DOHH2 (cell line): ENCODE measurements around the gene SLC39A11.

Experiments used
- CTCF ChIP-seq: fragments of 200-600 bp; sonication (generic); IDR thresholded peaks from one replicate; pipeline ENCODE4 v1.5.1; 2014; ENCODE audit warnings: antibody characterized with exemption, mild to moderate bottlenecking, low read depth, low read length; ENCODE audit not compliant: poor library complexity, severe bottlenecking
- EZH2phosphoT487 ChIP-seq: fragments of 200-600 bp; sonication (generic); IDR thresholded peaks from 2 replicates; pipeline ENCODE4 v1.6.1; 2017; ENCODE audit warnings: borderline replicate concordance, mild to moderate bottlenecking, antibody characterized with exemption, low read length, moderate library complexity, mixed read lengths

- TF ChIP-seq CTCF (no peak), EZH2phosphoT487 (no peak)
Measured at GRCh38 chr17:73039282-73039681, 53.2 kb downstream of the SLC39A11 start.
